Measurements from ENCODE around the gene ATP8A2. TPM values are rescaled to one million over a fixed set of nuclear protein-coding genes. Genes with fewer than 3 reads are reported as not detected.

Gene ATP8A2
- total RNA-seq, 4 donors from 2014 or later: 0.18 to 11.6 (median 1.8) TPM

- Histone ChIP-seq H3K27me3 (no peaks in the 10 kb centered on the region), H3K27ac (no peak overlapping the region), H3K4me3 (no peak overlapping the region), H3K9me3 (no peaks in the 10 kb centered on the region), H3K4me1 (no peaks in the 10 kb centered on the region), H3K36me3 (no peaks in the 10 kb centered on the region)
- no peak for TF ChIP-seq CTCF (IDR thresholded peaks at IDR 0.05)
- TF ChIP-seq POLR2A (IDR thresholded peaks at IDR 0.05): no peak
- no peak for DNase-seq
These were observed 213.2 kb downstream of the ATP8A2 start for GRCh38 chr13:25585000-25585399.

GRCh38 chr13:25587326-25587980 is 215.7 kb downstream of the ATP8A2 start:
- no peak overlapping the region for H3K4me3 ChIP-seq
- H3K4me1 ChIP-seq: no peaks in the 10 kb centered on the region
- no peaks in the 10 kb centered on the region for H3K9me3 ChIP-seq
- H3K36me3 ChIP-seq: no peaks in the 10 kb centered on the region
- TF ChIP-seq POLR2A (IDR thresholded peaks at IDR 0.05): no peak
- no peak for TF ChIP-seq CTCF (IDR thresholded peaks at IDR 0.05)
- H3K27me3 ChIP-seq: no peaks in the 10 kb centered on the region
- no peak overlapping the region for H3K27ac ChIP-seq
- no peak for DNase-seq

- Histone ChIP-seq H3K27me3 (no peaks in the 10 kb centered on the region), H3K9me3 (no peaks in the 10 kb centered on the region), H3K36me3 (no peaks in the 10 kb centered on the region), H3K4me3 (no peak overlapping the region), H3K4me1 (no peaks in the 10 kb centered on the region), H3K27ac (no peak overlapping the region)
- DNase-seq: no peak
- TF ChIP-seq POLR2A (IDR thresholded peaks at IDR 0.05) (no peak), CTCF (IDR thresholded peaks at IDR 0.05) (no peak)
These were observed 216.7 kb downstream of the ATP8A2 start for GRCh38 chr13:25588336-25589060.

GRCh38 chr13:25598421-25598820 is 226.6 kb downstream of the ATP8A2 start:
- Histone ChIP-seq H3K27me3 (no peaks in the 10 kb centered on the region), H3K9me3 (no peaks in the 10 kb centered on the region), H3K4me3 (no peak overlapping the region), H3K4me1 (no peaks in the 10 kb centered on the region), H3K27ac (no peak overlapping the region), H3K36me3 (no peaks in the 10 kb centered on the region)
- no peak for TF ChIP-seq POLR2A (IDR thresholded peaks at IDR 0.05)
- no peak for TF ChIP-seq CTCF (IDR thresholded peaks at IDR 0.05)
- DNase-seq: no peak

- H3K9me3 ChIP-seq: peaks cover 0 to 3% (median 0%) of the 10 kb centered on the region in 4 donors
- TF ChIP-seq CTCF (IDR thresholded peaks at IDR 0.05) (no peak), POLR2A (IDR thresholded peaks at IDR 0.05) (no peak)
- no peak overlapping the region for H3K27ac ChIP-seq
- H3K4me3 ChIP-seq: no peak overlapping the region
- H3K4me1 ChIP-seq: no peaks in the 10 kb centered on the region
- no peak for DNase-seq
- no peaks in the 10 kb centered on the region for H3K36me3 ChIP-seq
- no peaks in the 10 kb centered on the region for H3K27me3 ChIP-seq
These were observed 230.4 kb downstream of the ATP8A2 start for GRCh38 chr13:25602176-25602575.
